CD4-positive, alpha-beta T cell treated with Interleukin-10 for 1 hour (primary cell): Measurements from ENCODE around the gene SAP30.

Experiments used
- DNase-seq: peaks from one replicate; pipeline ENCODE4 v3.0.0-alpha.2; 2020

SAP30 gene

GRCh38 chr4:173415885-173416653 is 45.3 kb downstream of the SAP30 start:
- DNase-seq, result no peak

- DNase-seq, result no peak
Measured at GRCh38 chr4:173417833-173418232, 47.1 kb downstream of the SAP30 start.

DNA sequence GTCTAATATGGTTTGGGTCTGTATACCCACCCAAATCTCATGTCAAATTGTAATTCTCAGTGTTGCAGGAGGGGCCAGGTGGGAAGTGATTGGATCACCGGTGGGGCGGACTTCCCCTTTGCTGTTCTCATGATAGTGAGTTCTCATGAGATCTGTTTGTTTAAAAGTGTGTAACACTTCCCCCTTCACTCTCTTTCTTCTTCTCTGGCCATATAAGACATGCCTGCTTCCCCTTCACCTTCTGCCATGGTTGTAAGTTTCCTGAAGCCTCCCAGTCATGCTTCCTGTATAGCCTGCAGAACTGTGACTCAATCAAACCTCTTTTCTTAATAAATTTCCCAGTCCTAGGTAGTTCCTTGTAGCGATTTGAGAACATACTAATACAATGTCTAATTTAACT is 47.9 kb downstream of the SAP30 start:
- DNase-seq, result no peak

DNA sequence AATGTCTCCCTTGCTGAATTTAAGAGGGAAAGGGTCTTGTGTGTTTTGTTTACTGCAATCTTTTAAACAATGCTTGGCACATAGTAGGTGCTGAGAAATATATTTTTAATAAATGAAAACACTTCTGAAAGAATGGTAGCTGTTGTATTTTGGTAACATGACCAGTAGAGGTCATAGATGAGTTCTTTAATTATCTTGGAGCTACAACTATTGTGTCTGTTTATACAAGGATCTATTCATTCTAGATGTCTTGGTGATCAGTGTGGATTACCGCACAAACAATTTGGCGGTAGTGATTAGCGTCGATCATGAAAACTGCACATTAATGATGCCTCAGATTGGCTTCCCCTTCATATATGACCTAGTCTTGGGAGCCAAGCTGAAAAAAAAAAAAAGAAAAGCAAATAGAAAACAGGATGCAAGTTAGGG is 49.6 kb downstream of the SAP30 start:
- DNase-seq, result peak; percentile 35

- DNase-seq, result no peak
Measured at GRCh38 chr4:173420801-173421200, 50.0 kb downstream of the SAP30 start.

- no peak for DNase-seq
Measured at GRCh38 chr4:173424899-173425805, 54.4 kb downstream of the SAP30 start.

DNA sequence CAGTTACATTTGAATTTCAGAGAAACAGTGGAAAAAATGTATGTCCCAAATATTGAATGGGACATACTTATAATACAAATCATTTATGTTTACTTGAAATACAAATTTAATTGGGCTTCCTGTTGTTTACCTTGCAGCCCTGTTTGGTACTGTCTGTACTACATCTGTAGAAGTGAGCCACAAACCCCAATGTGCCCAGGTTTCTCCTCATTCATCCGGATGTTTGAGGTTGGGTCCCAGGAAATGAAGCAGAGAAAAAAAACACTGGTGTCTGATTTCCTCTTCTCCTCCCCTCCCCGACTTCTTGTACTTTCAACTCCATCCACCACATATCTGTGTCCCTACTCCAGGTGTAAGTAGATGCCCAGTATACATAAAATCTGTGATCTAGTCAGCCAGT is 55.3 kb downstream of the SAP30 start:
- peak; percentile 33 for DNase-seq
